B cell (primary cell): ENCODE measurements around the gene CD40. TPM values are rescaled to one million over a fixed set of nuclear protein-coding genes. Genes with fewer than 3 reads are reported as not detected.

Experiments
- ATAC-seq: fragments of 200-7000 bp; cut with Tn5 transposase; one replicate; pipeline ENCODE4 v1.10.0; 2021; ENCODE audit warnings: low read depth, mild to moderate bottlenecking, moderate number of reproducible peaks, moderate library complexity
- CTCF ChIA-PET: fragments of 350-600 bp; sonication (Branson Sonifier 250); formaldehyde crosslinking; loops from one replicate; lab custom pipeline; 2021; ENCODE audit warnings: antibody characterized with exemption, inconsistent platforms; lab: Charles Lee
- POLR2A ChIA-PET: fragments of 350-600 bp; sonication (Branson Sonifier 250); formaldehyde crosslinking; loops from one replicate; lab custom pipeline; 2021; ENCODE audit warnings: antibody characterized with exemption; lab: Charles Lee
- DNase-seq: peaks from one replicate; pipeline ENCODE4 v3.0.0; 2013
- H2AFZ ChIP-seq: 2 replicates; pipeline ENCODE4 v1.6.1; 2012; ENCODE audit warnings: mild to moderate bottlenecking, low read depth, low read length; ENCODE audit not compliant: insufficient read depth, poor library complexity, severe bottlenecking
- H3K27ac ChIP-seq, 2 donors: 1 replicate in 1 of 2; 2 replicates in 1 of 2; pipeline ENCODE4 v1.5.1; 2012 to 2013; ENCODE audit warnings: low read length in 2 of 2, mild to moderate bottlenecking in 2 of 2, moderate library complexity in 1 of 2
- H3K27me3 ChIP-seq, 4 experiments: fragments of 200-600 bp in 1 of 4; sonication (generic) in 1 of 4; replicated peaks in 1 of 4; 1 replicate in 2 of 4; 2 replicates in 2 of 4; pipeline versions ENCODE4 v1.6.1 to v1.7.0; 2013 to 2016; ENCODE audit warnings: low read length in 3 of 4, mild to moderate bottlenecking in 2 of 4, mixed read lengths in 1 of 4, moderate library complexity in 1 of 4; ENCODE audit not compliant: insufficient read depth in 4 of 4, control insufficient read depth in 3 of 4; ENCODE audit errors: control extremely low read depth in 1 of 4
- H3K36me3 ChIP-seq, 2 experiments: replicated peaks in 1 of 2; 1 replicate in 1 of 2; 2 replicates in 1 of 2; pipeline versions ENCODE4 v1.6.1 to v1.7.1; 2013; ENCODE audit warnings: low read length in 1 of 2; ENCODE audit not compliant: insufficient read depth in 2 of 2, control insufficient read depth in 1 of 2; ENCODE audit errors: control extremely low read depth in 1 of 2, extremely low read depth in 1 of 2
- H3K4me1 ChIP-seq, 2 donors: fragments of 200-600 bp in 1 of 2; sonication (generic) in 1 of 2; 1 replicate in 1 of 2; 2 replicates in 1 of 2; pipeline versions ENCODE4 v1.5.1 to v1.6.1; 2013 to 2017; ENCODE audit warnings: low read length in 2 of 2; ENCODE audit not compliant: control insufficient read depth in 2 of 2, insufficient read depth in 2 of 2
- H3K4me2 ChIP-seq: replicated peaks from 2 replicates; pipeline ENCODE3; 2012; ENCODE audit warnings: mild to moderate bottlenecking, low read depth, low read length; ENCODE audit not compliant: poor library complexity, severe bottlenecking
- H3K4me3 ChIP-seq, 5 experiments: fragments of 200-600 bp in 1 of 5; sonication (generic) in 1 of 5; 1 replicate in 3 of 5; 2 replicates in 2 of 5; pipeline versions ENCODE4 v1.5.1 to v1.7.0; 2011 to 2016; ENCODE audit warnings: low read length in 4 of 5, mild to moderate bottlenecking in 4 of 5, low read depth in 2 of 5, control low read depth in 1 of 5, moderate library complexity in 1 of 5; ENCODE audit not compliant: insufficient read depth in 1 of 5; ENCODE audit errors: control extremely low read depth in 1 of 5, extremely low read depth in 1 of 5
- H3K79me2 ChIP-seq: fragments of 200-600 bp; sonication (generic); one replicate; pipeline ENCODE4 v1.6.0; 2016; ENCODE audit warnings: low read length; ENCODE audit not compliant: control insufficient read depth, insufficient read depth
- H3K9ac ChIP-seq: fragments of 200-600 bp; sonication (generic); 2 replicates; pipeline ENCODE4 v1.6.1; 2017; ENCODE audit warnings: mild to moderate bottlenecking, low read length, moderate library complexity
- H3K9me3 ChIP-seq, 3 donors: one replicate each; pipeline versions ENCODE4 v1.6.1 to v1.7.1; 2013; ENCODE audit warnings: low read length in 2 of 3; ENCODE audit not compliant: control insufficient read depth in 2 of 3, insufficient read depth in 1 of 3; ENCODE audit errors: control extremely low read depth in 1 of 3
- H4K20me1 ChIP-seq: 2 replicates; pipeline ENCODE4 v1.6.0; 2012; ENCODE audit warnings: mild to moderate bottlenecking, low read length; ENCODE audit not compliant: insufficient read depth, control insufficient read depth, poor library complexity, severe bottlenecking
- H3K27ac Mint-ChIP-seq: one replicate; pipeline ENCODE4 v1.8.0; 2021; ENCODE audit warnings: mixed read lengths
- H3K27me3 Mint-ChIP-seq: one replicate; pipeline ENCODE4 v1.8.0; 2021; ENCODE audit warnings: mixed read lengths
- H3K4me1 Mint-ChIP-seq: one replicate; pipeline ENCODE4 v1.8.0; 2021; ENCODE audit warnings: mixed read lengths
- H3K4me3 Mint-ChIP-seq: one replicate; pipeline ENCODE4 v1.8.0; 2021; ENCODE audit warnings: mixed read lengths
- H3K9me3 Mint-ChIP-seq: one replicate; pipeline ENCODE4 v1.8.0; 2022; ENCODE audit warnings: mixed read lengths; ENCODE audit not compliant: insufficient read depth
- CTCF ChIP-seq: fragments of 200-600 bp; IDR thresholded peaks from one replicate; pipeline ENCODE4 v1.8.0; 2022; ENCODE audit warnings: antibody characterized with exemption, mild to moderate bottlenecking
- EZH2 ChIP-seq: IDR thresholded peaks from 2 replicates; pipeline ENCODE4 v1.6.1; 2012; ENCODE audit warnings: borderline replicate concordance, low read depth, mild to moderate bottlenecking, moderate library complexity, low read length; ENCODE audit not compliant: insufficient read depth, poor library complexity, severe bottlenecking
- WGBS: methylation state at CpG from one replicate; pipeline ENCODE4 v1.1.5; 2013; ENCODE audit warnings: missing lambda C conversion rate; ENCODE audit not compliant: insufficient coverage; 5-methylcytosine and 5-hydroxymethylcytosine counted together
- intact Hi-C: fragments of 100-400 bp; cut with micrococcal nuclease; formaldehyde crosslinking; loops from one replicate; pipeline ENCODE4 v1.10.0; 2022
- polyA plus RNA-seq: library from polyadenylated mRNA; depleted of rRNA; stranded (reverse); fragments of >200 nt; gene quantifications from 2 replicates; pipeline ENCODE4 v1.2.3, GENCODE V29; 2012
- total RNA-seq, 2 donors: library from RNA; stranded (reverse); fragments of 120-200 nt in 1 of 2; gene quantifications; 1 replicate in 1 of 2; 2 replicates in 1 of 2; pipeline versions ENCODE4 v1.2.3 to v1.2.4, GENCODE V29; 2013 to 2022

The CD40 gene
- total and polyA plus RNA-seq, 2 donors (not counting 1 experiment from before 2014, with no cell fraction given): 210 to 215 TPM

GRCh38 chr20:46145713-46146112, 27.6 kb downstream of the CD40 start:
- no peak for DNase-seq
- Histone ChIP-seq H3K36me3 (no peaks in the 10 kb centered on the region), H3K27me3 (peaks cover 0 to 21% (median 14%) of the 10 kb centered on the region in 4 experiments), H3K4me1 (no peaks in the 10 kb centered on the region), H4K20me1 (no peaks in the 10 kb centered on the region), H3K4me3 (no peak overlapping the region), H3K4me2 (no peak overlapping the region), H3K9me3 (no peaks in the 10 kb centered on the region), H2AFZ (no peak overlapping the region), H3K27ac (no peak overlapping the region), H3K9ac (no peak overlapping the region), H3K79me2 (no peaks in the 10 kb centered on the region)
- 86% methylated on average over 2 of the region's 3 CpGs for WGBS
- ChIA-PET CTCF (interaction anchor here (1.0 to 2.3 kb wide), 2 partner anchors 13 to 30 kb away, joined by 3 to 8 read pairs; no protein-coding TSS in a partner anchor), POLR2A (no interaction called here)
- no peaks in the 10 kb centered on the region for H3K9me3 Mint-ChIP-seq
- H3K4me3 Mint-ChIP-seq: no peak overlapping the region
- H3K4me1 Mint-ChIP-seq: no peaks in the 10 kb centered on the region
- no peak for ATAC-seq
- H3K27ac Mint-ChIP-seq: no peak overlapping the region
- TF ChIP-seq CTCF: no peak
- peaks cover 32% of the 10 kb centered on the region for H3K27me3 Mint-ChIP-seq
- intact Hi-C loops: no loop called here

- Histone ChIP-seq H3K9me3 (no peaks in the 10 kb centered on the region), H3K4me2 (no peak overlapping the region), H3K9ac (no peak overlapping the region), H3K27ac (no peak overlapping the region), H2AFZ (no peak overlapping the region), H3K4me3 (no peak overlapping the region), H3K27me3 (peaks cover 0 to 7% (median 0%) of the 10 kb centered on the region in 4 experiments), H3K36me3 (no peaks in the 10 kb centered on the region), H4K20me1 (no peaks in the 10 kb centered on the region), H3K79me2 (no peaks in the 10 kb centered on the region), H3K4me1 (no peaks in the 10 kb centered on the region)
- no peak for ATAC-seq
- intact Hi-C loops: no loop called here
- 92% methylated on average over 8 of the region's 14 CpGs for WGBS
- no peaks in the 10 kb centered on the region for H3K4me1 Mint-ChIP-seq
- ChIA-PET POLR2A (no interaction called here), CTCF (interaction anchor here (0.6 to 1.1 kb wide), 2 partner anchors 28 to 157 kb away, joined by 3 read pairs; no protein-coding TSS in a partner anchor)
- no peak for TF ChIP-seq EZH2
- H3K27me3 Mint-ChIP-seq: peaks cover 7% of the 10 kb centered on the region
- no peak overlapping the region for H3K27ac Mint-ChIP-seq
- H3K9me3 Mint-ChIP-seq: no peaks in the 10 kb centered on the region
- no peak for DNase-seq
- no peak overlapping the region for H3K4me3 Mint-ChIP-seq
These were observed 30.4 kb downstream of the CD40 start for GRCh38 chr20:46148313-46149208.
